Muscle layer of colon (tissue), 2 donors: ENCODE data around the gene ARL8B.
"Not testable (repeated sequence)": the region's sequence is repeated elsewhere in the genome, so short reads cannot be mapped to it uniquely, and the experiment has no call there.

Experiments used
- H3K27ac ChIP-seq: one replicate; pipeline ENCODE4 v1.7.0; 2013; ENCODE audit warnings: low read depth, mild to moderate bottlenecking, low read length, moderate library complexity
- H3K27me3 ChIP-seq, 2 donors: one replicate each; pipeline ENCODE4 v1.7.0; 2013; ENCODE audit warnings: low read length in 2 of 2, mild to moderate bottlenecking in 2 of 2; ENCODE audit not compliant: insufficient read depth in 2 of 2, control insufficient read depth in 1 of 2
- H3K36me3 ChIP-seq: one replicate; pipeline ENCODE4 v1.7.0; 2013; ENCODE audit warnings: mild to moderate bottlenecking, low read length; ENCODE audit not compliant: insufficient read depth
- H3K4me1 ChIP-seq: one replicate; pipeline ENCODE4 v1.7.0; 2013; ENCODE audit warnings: mild to moderate bottlenecking, low read length; ENCODE audit not compliant: insufficient read depth
- H3K4me3 ChIP-seq, 2 donors: one replicate each; pipeline ENCODE4 v1.7.0; 2013; ENCODE audit warnings: low read length in 2 of 2, low read depth in 1 of 2, mild to moderate bottlenecking in 1 of 2, moderate library complexity in 1 of 2
- H3K9ac ChIP-seq: one replicate; pipeline ENCODE4 v1.7.0; 2013; ENCODE audit warnings: low read length
- H3K9me3 ChIP-seq: one replicate; pipeline ENCODE4 v1.7.0; 2013; ENCODE audit warnings: mild to moderate bottlenecking, low read length
- donor health status: abdominal sarcoma.
- donor health status: Adenocarcinoma of cecum.

The ARL8B gene

GRCh38 chr3:5092018-5092417, 30.1 kb upstream of the ARL8B start:
- H3K27me3 ChIP-seq, result no peaks in the 10 kb centered on the region
- no peak overlapping the region for H3K4me3 ChIP-seq
- no peaks in the 10 kb centered on the region for H3K36me3 ChIP-seq
- H3K27ac ChIP-seq, result no peak overlapping the region
- H3K9ac ChIP-seq, result no peak overlapping the region
- no peaks in the 10 kb centered on the region for H3K4me1 ChIP-seq
- no peaks in the 10 kb centered on the region for H3K9me3 ChIP-seq

DNA sequence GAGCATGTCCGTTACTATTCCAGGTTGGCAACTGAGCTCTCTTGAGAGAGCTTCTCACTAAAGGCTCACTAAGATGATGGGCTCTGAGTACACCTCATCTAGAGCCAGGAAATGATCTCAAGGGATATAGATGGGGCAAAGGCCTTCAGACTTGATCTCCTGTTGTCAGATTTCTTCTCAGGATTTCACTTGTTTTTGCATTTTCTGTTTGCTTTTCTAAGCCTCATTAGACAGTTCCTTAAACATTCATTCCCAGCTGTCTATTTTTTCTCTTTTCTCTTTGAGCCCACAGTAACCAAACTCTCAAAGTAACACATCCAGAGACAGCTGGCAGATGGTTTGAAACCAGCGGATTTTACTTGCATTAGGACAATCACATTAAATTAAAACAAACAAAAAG, 28.4 kb upstream of the ARL8B start:
- no peak overlapping the region for H3K4me3 ChIP-seq
- H3K9ac ChIP-seq, result no peak overlapping the region
- H3K9me3 ChIP-seq, result no peaks in the 10 kb centered on the region
- H3K27me3 ChIP-seq, result no peaks in the 10 kb centered on the region
- H3K36me3 ChIP-seq, result no peaks in the 10 kb centered on the region
- no peaks in the 10 kb centered on the region for H3K4me1 ChIP-seq
- no peak overlapping the region for H3K27ac ChIP-seq

DNA sequence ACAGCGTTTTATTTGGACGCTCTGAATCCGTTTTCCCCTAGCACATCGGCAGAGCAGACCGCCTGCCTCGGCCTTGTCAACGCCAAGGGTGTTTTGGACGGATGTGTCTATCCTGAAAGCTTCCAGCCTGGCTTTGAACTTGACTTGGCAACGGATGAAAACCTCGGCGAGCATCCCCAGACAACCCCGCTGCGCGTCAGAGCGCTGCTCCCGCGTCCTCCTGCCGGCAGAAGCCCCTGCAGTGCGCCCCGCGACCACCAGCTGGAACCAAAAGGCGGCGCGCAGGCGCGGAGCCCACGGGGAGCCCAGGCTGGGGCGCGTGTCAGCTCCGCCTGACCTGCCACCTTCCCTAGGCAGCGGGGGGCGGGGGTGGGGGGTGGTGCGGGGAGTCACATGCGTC, 26.2 kb upstream of the ARL8B start:
- H3K27ac ChIP-seq, result no peak overlapping the region
- no peaks in the 10 kb centered on the region for H3K4me1 ChIP-seq
- no peaks in the 10 kb centered on the region for H3K27me3 ChIP-seq
- no peaks in the 10 kb centered on the region for H3K36me3 ChIP-seq
- no peak overlapping the region for H3K4me3 ChIP-seq
- H3K9me3 ChIP-seq, result no peaks in the 10 kb centered on the region
- no peak overlapping the region for H3K9ac ChIP-seq

DNA sequence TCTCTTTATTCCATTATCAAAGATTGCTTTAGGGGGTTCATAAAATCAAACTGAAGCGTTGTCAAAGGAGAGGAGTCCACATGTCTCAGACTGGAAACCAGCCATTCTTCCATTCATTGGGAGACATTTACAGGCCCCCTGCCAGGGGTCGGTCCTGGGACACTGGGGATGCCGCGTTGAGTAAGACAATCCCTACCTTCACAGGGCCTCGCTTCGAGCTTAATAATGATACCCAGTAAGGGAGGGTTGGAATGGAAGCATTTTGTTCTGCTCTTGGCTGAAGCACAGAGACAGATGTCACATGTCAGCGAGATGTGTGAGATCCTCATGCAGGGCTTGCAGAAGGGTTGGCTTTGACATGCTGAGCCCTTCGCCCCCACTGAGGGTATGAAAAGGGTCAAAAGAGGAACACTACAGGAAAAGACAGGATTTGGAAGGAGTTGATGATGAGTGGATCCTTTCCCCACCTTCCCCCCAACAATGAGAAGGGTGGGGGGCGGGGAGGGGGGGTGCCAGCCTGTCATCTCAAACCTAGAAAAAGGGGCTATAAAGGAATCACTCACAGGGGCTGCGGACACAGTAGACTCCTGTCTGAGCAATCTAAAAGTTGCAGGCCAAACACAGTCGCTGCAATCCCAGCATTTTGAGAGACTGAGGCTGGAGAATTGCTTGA, 25.6 kb upstream of the ARL8B start:
- Histone ChIP-seq H3K4me1 (no peaks in the 10 kb centered on the region), H3K9ac (no peak overlapping the region), H3K9me3 (no peaks in the 10 kb centered on the region), H3K36me3 (no peaks in the 10 kb centered on the region), H3K4me3 (no peak overlapping the region), H3K27me3 (no peaks in the 10 kb centered on the region), H3K27ac (no peak overlapping the region)

DNA sequence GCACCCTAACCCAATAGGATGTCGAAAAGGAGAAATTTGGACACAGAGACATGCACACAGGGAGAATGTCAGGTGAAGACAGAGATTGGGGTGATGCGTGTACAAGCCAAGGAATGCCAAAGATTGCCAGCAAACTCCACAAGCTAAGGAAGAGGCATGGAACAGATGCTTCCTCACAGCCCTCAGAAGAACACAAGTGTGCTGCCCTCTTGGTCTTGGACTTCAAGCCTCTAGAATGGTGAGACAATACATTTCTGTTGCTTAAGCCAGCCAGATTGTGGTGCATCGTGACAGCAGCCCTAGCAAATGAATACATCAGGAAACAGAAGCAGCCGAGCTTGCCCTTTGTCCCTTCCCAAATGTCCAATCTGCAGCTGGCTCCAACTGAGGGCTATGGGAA, 23.7 kb upstream of the ARL8B start:
- H3K36me3 ChIP-seq, result no peaks in the 10 kb centered on the region
- no peaks in the 10 kb centered on the region for H3K27me3 ChIP-seq
- no peaks in the 10 kb centered on the region for H3K4me1 ChIP-seq
- no peaks in the 10 kb centered on the region for H3K9me3 ChIP-seq
- H3K27ac ChIP-seq, result no peak overlapping the region
- H3K4me3 ChIP-seq, result no peak overlapping the region
- no peak overlapping the region for H3K9ac ChIP-seq

- H3K4me3 ChIP-seq, result no peak overlapping the region
- H3K9ac ChIP-seq, result no peak overlapping the region
- no peaks in the 10 kb centered on the region for H3K36me3 ChIP-seq
- H3K4me1 ChIP-seq, result no peaks in the 10 kb centered on the region
- H3K9me3 ChIP-seq, result no peaks in the 10 kb centered on the region
- H3K27ac ChIP-seq, result no peak overlapping the region
- no peaks in the 10 kb centered on the region for H3K27me3 ChIP-seq
Observed at GRCh38 chr3:5102532-5102931, 19.6 kb upstream of the ARL8B start.

- H3K36me3 ChIP-seq, result no peaks in the 10 kb centered on the region
- no peak overlapping the region for H3K9ac ChIP-seq
- no peaks in the 10 kb centered on the region for H3K9me3 ChIP-seq
- no peak overlapping the region for H3K4me3 ChIP-seq
- H3K27ac ChIP-seq, result no peak overlapping the region
- no peaks in the 10 kb centered on the region for H3K4me1 ChIP-seq
- H3K27me3 ChIP-seq, result no peaks in the 10 kb centered on the region
Observed at GRCh38 chr3:5103743-5104142, 18.3 kb upstream of the ARL8B start.

GRCh38 chr3:5105050-5105449, 17.0 kb upstream of the ARL8B start:
- Histone ChIP-seq H3K4me1 (no peaks in the 10 kb centered on the region), H3K27ac (no peak overlapping the region), H3K27me3 (no peaks in the 10 kb centered on the region), H3K36me3 (no peaks in the 10 kb centered on the region), H3K9me3 (no peaks in the 10 kb centered on the region), H3K9ac (no peak overlapping the region), H3K4me3 (no peak overlapping the region)

- not testable (repeated sequence) for H3K9me3 ChIP-seq, H3K4me3 ChIP-seq, H3K36me3 ChIP-seq, H3K27me3 ChIP-seq, H3K9ac ChIP-seq, H3K4me1 ChIP-seq, H3K27ac ChIP-seq
Observed at GRCh38 chr3:5106371-5106770, 15.7 kb upstream of the ARL8B start.

- H3K27me3 ChIP-seq, H3K4me3 ChIP-seq, H3K9ac ChIP-seq, H3K9me3 ChIP-seq, H3K4me1 ChIP-seq, H3K27ac ChIP-seq, H3K36me3 ChIP-seq: not testable (repeated sequence)
Observed at GRCh38 chr3:5106933-5107334, 15.2 kb upstream of the ARL8B start.

DNA sequence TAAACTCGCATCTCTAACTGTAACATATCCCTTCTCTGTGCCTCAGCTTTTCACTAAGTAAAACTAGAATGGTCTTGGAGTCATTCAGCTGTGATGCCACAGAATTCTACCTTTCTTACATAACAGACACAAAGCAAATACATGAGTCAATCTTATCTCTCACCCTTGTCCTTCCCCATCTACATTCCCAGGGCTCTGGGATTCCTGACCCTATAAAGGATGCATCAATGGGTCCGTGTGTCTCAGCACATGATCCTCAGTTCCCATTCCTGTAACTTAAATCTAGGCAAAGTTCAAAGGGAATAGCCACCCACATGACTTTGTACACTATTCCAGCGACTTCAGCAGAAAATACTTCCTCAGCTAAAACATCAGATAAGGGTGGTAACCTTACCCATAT, 11.8 kb upstream of the ARL8B start:
- Histone ChIP-seq H3K9me3 (no peaks in the 10 kb centered on the region), H3K27ac (no peak overlapping the region), H3K9ac (no peak overlapping the region), H3K27me3 (no peaks in the 10 kb centered on the region), H3K4me3 (no peak overlapping the region), H3K4me1 (no peaks in the 10 kb centered on the region), H3K36me3 (no peaks in the 10 kb centered on the region)

DNA sequence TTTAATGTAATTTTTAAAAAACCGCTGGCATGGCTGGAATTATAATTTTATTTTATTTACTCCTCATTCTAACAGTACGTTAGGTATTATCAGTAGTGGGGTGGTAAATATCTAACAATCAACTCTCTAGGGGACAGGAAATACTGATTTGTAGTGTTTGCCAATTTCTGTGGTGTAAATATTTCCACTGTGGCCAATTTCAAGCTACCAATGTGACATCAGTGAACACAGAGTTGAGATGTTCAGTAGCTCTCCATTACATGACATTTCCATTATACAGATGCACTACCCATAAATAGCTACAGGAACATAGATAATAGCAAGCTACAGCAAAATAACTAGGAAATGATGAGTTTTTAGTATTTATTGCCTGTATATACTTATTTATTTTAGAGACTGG, 10.0 kb upstream of the ARL8B start:
- H3K36me3 ChIP-seq, result no peaks in the 10 kb centered on the region
- no peak overlapping the region for H3K9ac ChIP-seq
- no peaks in the 10 kb centered on the region for H3K9me3 ChIP-seq
- H3K4me1 ChIP-seq, result no peaks in the 10 kb centered on the region
- no peak overlapping the region for H3K4me3 ChIP-seq
- no peak overlapping the region for H3K27ac ChIP-seq
- H3K27me3 ChIP-seq, result no peaks in the 10 kb centered on the region
